GM12801 (cell line): Measurements from ENCODE around the gene PRKCSH.

ENCODE experiments used
- TF ChIP-seq, protein P1 (sequence below): IDR thresholded peaks from one replicate; pipeline ENCODE4 v1.5.1; 2011; ENCODE audit warnings: control low read depth; ENCODE audit not compliant: insufficient read length; ENCODE audit errors: extremely low read depth

The PRKCSH gene

DNA sequence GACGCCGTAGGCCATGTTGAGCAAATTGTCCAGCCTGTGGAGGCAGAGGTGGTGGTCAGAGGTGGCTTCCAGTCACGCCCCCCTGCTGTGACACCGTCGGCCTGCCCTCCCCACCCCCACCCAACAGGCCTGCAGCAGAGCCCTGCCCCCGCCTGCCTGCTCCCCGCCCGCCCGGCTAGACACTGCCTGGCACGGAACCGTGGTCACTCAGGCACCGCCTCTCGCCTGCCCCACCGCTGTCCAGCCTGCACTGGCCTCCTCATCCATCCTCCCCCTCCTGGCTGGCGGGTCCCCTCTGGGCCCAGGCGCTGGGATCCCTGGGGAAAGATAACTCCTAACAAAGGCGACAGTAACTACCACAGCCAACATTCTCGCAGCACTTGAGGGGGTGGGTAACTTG, 21.7 kb downstream of the PRKCSH start:
- TF ChIP-seq, protein P1, sequence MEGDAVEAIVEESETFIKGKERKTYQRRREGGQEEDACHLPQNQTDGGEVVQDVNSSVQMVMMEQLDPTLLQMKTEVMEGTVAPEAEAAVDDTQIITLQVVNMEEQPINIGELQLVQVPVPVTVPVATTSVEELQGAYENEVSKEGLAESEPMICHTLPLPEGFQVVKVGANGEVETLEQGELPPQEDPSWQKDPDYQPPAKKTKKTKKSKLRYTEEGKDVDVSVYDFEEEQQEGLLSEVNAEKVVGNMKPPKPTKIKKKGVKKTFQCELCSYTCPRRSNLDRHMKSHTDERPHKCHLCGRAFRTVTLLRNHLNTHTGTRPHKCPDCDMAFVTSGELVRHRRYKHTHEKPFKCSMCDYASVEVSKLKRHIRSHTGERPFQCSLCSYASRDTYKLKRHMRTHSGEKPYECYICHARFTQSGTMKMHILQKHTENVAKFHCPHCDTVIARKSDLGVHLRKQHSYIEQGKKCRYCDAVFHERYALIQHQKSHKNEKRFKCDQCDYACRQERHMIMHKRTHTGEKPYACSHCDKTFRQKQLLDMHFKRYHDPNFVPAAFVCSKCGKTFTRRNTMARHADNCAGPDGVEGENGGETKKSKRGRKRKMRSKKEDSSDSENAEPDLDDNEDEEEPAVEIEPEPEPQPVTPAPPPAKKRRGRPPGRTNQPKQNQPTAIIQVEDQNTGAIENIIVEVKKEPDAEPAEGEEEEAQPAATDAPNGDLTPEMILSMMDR: no peak

DNA sequence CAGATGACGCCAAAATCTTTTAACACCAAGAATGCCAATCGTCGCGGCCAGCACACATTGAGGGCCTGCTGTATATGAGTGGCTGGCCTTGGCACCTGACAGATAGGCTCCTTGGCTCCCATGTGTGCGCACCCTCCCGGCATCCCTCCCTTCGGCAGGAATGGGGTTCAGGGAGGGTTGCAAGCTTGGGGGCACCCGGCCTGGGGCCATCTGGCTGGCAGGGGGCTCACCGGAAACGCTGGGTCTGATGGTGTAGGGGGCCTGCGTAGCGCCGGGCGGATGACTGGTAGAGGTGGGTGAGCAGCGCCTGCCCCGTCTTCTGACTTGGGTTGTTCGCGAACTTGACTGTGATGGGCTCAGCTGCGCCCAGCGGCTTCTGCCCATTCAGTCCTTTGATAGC, 22.4 kb downstream of the PRKCSH start:
- TF ChIP-seq, protein P1: no peak

DNA sequence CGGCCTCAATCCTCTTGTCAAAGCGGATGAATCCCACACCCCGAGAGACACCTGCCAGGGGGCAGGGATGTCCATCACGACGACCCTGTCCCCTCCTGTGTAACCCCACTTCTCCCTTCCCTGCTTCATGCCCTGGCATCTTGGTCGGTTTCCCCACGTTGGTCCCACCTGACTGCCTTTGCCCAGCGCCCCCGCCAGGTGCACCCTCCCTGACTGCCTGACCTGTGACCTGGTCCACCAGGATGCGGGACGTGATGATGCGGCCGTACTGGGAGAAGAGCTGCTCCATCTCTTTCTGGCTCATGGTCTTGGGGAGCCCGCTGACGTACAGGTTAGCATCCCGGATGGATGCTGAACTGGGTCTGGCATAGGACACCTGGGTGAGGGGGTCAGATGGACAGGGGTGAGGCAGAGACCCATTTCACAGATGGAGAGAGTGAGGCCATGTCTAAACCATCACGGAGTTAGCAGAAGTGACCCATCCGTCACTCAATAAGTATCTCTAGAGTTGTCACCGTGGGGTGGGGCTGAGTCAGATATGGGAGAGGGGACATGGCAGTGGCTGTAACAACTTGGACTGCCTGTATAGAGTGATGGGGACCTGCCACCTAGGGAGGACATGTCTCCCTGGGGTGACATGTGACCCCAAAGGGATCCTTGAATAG, 22.9 kb downstream of the PRKCSH start:
- TF ChIP-seq, protein P1: no peak

DNA sequence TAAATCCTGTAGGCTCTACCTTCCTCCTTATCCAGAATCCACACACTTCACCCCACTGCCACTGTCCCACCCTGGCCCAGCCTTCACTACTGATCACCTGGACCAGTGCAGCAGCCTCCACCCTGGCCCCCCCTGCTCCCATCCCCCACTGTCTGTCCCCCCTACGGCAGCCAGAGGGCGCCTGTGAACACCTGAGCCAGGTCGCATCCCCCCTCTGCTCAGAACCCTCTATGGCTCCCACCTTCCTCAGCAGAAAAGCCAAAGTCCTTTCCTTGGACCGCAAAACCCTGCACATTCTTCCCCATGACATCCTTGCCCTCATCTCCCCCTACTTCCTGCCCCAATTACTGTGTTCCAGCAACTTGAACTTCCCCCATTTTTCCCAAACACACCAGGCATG, 24.8 kb downstream of the PRKCSH start:
- TF ChIP-seq, protein P1: no peak

DNA sequence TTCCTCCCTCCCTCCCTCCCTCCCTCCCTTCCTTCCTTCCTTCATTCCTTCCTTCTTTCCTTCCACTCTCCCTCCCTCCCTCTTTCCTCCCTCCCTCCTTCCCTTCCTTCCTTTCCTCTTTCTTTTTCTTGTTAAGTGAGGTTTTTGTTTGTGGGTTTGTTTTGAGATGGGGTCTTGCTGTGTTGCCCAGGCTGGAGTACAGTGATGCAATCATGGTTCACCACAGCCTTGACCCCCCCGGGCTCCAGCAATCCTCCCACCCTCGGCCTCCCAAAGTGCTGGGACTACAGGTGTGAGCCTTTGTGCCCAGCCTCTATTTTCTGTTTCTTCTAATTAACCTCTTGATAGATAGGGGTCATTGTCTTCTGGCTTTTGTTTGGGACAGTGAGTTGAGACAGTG, 26.0 kb downstream of the PRKCSH start:
- TF ChIP-seq, protein P1: no peak

DNA sequence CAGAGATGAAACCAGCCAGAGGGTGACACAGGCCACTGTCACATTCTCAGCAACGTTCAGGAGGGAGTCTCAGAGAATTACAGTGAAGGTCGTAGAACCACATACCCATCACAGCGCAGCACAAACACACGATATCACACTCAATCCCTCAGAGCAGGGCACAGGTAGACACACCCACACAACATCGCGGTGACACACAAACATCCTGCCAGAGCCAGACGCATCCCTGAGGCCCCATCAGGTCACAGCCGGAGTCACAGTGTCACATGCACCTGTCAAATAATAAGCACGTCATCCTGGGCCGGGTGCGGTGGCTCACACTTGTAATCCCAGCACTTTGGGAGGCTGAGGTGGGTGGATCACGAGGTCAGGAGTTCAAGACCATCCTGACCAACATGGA, 28.0 kb downstream of the PRKCSH start:
- TF ChIP-seq, protein P1: no peak

DNA sequence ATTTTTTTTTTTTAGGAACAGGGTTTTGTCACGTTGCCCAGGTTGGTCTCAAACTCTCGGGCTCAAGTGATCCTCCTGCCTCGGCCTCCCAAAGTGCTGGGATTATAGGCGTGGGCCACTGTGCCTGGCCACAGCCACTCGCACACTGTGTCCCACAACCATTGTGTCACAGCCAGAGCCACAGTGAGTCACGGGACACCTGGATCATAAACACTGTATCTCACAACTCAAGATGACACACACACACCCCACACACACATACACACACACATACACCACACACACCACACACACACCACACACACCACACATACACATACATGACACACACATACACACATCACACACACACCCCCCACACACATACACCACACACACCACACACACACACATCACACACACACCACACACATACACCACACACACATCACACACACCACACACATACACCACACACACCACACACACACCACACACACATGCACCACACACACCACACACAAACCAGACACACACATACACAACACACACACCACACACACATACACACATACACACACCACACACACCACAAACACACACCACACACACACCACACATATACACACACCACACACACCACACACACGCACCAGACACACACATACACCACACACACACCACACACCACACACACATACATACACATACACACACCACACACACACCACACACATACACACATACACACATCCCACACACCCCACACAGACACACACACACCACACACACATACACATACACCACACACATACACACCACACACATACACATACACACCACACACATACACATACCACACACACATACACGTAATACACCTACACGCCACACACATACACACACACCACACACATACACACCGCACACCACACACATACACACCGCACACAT, 29.2 kb downstream of the PRKCSH start:
- TF ChIP-seq, protein P1: no peak
